Panc1 (cell line): ENCODE data around the gene MUC2. TPM values are rescaled to one million over a fixed set of nuclear protein-coding genes. Genes with fewer than 3 reads are reported as not detected.

Experiments used
- ATAC-seq: fragments of 200-7000 bp; cut with Tn5 transposase; 2 replicates; pipeline ENCODE4 v1.9.1; 2020; ENCODE audit warnings: mild to moderate bottlenecking, moderate library complexity
- BruUV-seq: library from RNA; stranded (reverse); fragments of 400-500 nt; replicated peaks from 2 replicates; lab custom pipeline; 2021; lab: Mats Ljungman, UMichigan
- CTCF ChIA-PET: fragments of 300-600 bp; sonication (Branson Sonifier 250); formaldehyde crosslinking; loops from one replicate; lab custom pipeline; 2022; ENCODE audit warnings: antibody characterized with exemption; lab: Charles Lee
- POLR2A ChIA-PET: fragments of 300-600 bp; sonication (Branson Sonifier 250); formaldehyde crosslinking; loops from one replicate; lab custom pipeline; 2022; ENCODE audit warnings: antibody characterized with exemption; lab: Charles Lee
- DNase-seq: peaks from one replicate; pipeline ENCODE4 v3.0.0-alpha.2; 2010; ENCODE audit warnings: low read depth, low spot score
- H3K27ac ChIP-seq: 2 replicates; pipeline ENCODE4 v1.5.1; 2011; ENCODE audit warnings: mild to moderate bottlenecking, low read length, inconsistent platforms
- H3K27me3 ChIP-seq: fragments of 200-500 bp; sonication (Bioruptor generic); 2 replicates; pipeline ENCODE4 v1.6.0; 2014; ENCODE audit warnings: low read length, inconsistent platforms; ENCODE audit not compliant: control insufficient read depth, insufficient read depth
- H3K36me3 ChIP-seq: fragments of 200-500 bp; sonication (Bioruptor generic); 2 replicates; pipeline ENCODE4 v1.5.1; 2014; ENCODE audit warnings: inconsistent platforms, mild to moderate bottlenecking, low read length, moderate library complexity; ENCODE audit not compliant: control insufficient read depth, insufficient read depth
- H3K4me1 ChIP-seq: 2 replicates; pipeline ENCODE4 v1.5.1; 2011; ENCODE audit warnings: inconsistent platforms, mild to moderate bottlenecking, low read length, moderate library complexity; ENCODE audit not compliant: control insufficient read depth, insufficient read depth
- H3K4me3 ChIP-seq, 2 experiments: 2 replicates each; pipeline ENCODE4 v1.5.1; 2011 to 2012; ENCODE audit warnings: low read depth in 2 of 2, low read length in 2 of 2, mild to moderate bottlenecking in 2 of 2, inconsistent platforms in 1 of 2, moderate library complexity in 1 of 2
- H3K9me3 ChIP-seq: fragments of 200-500 bp; sonication (Bioruptor generic); 2 replicates; pipeline ENCODE4 v1.5.1; 2014; ENCODE audit warnings: low read depth, mild to moderate bottlenecking, inconsistent platforms, low read length, moderate library complexity; ENCODE audit not compliant: control insufficient read depth, insufficient read depth
- CTCF ChIP-seq: fragments of 450-650 bp; IDR thresholded peaks from 2 replicates; pipeline ENCODE4 v1.5.1; 2017; ENCODE audit warnings: mild to moderate bottlenecking
- POLR2AphosphoS5 ChIP-seq: IDR thresholded peaks from 2 replicates; pipeline ENCODE4 v1.6.1; 2012; ENCODE audit warnings: mild to moderate bottlenecking, low read depth, low read length, moderate library complexity
- REST ChIP-seq, 2 experiments: IDR thresholded peaks; 2 replicates each; pipeline ENCODE4 v1.6.1; 2011 to 2012; ENCODE audit warnings: low read depth in 2 of 2, control low read depth in 1 of 2, low read length in 1 of 2, mild to moderate bottlenecking in 1 of 2, moderate library complexity in 1 of 2; ENCODE audit not compliant: insufficient read depth in 1 of 2
- SIN3A ChIP-seq: IDR thresholded peaks from 2 replicates; pipeline ENCODE4 v1.6.1; 2012; ENCODE audit warnings: low read depth, mild to moderate bottlenecking, low read length, moderate library complexity, borderline replicate concordance; ENCODE audit not compliant: insufficient read depth
- TCF7L2 ChIP-seq: IDR thresholded peaks from 2 replicates; pipeline ENCODE4 v1.6.1; 2011; ENCODE audit warnings: mild to moderate bottlenecking, low read depth, low read length, inconsistent platforms
- in situ Hi-C: cut with HindIII; loops from 2 replicates; pipeline ENCODE4 v1.10.0; 2016; ENCODE audit warnings: low sequenced_read_pairs, low pct_unique_long_range_greater_than_20kb
- intact Hi-C: fragments of 100-400 bp; cut with micrococcal nuclease; formaldehyde crosslinking; loops from one replicate; pipeline ENCODE4 v1.10.0; 2022; ENCODE audit not compliant: unreplicated experiment
- total RNA-seq: library from RNA; stranded (reverse); gene quantifications from one replicate; pipeline ENCODE4 v1.2.1, GENCODE V29; 2021; ENCODE audit not compliant: unreplicated experiment

The MUC2 gene
- total RNA-seq, 1 experiment from 2014 or later, result 0.08 TPM

- Histone ChIP-seq H3K27me3 (no peaks in the 10 kb centered on the region), H3K27ac (no peak overlapping the region), H3K36me3 (no peaks in the 10 kb centered on the region), H3K4me3 (no peak overlapping the region), H3K4me1 (no peaks in the 10 kb centered on the region; the same call in 1 of the 2 replicates), H3K9me3 (no peaks in the 10 kb centered on the region)
- in situ Hi-C loops (no loop called here), intact Hi-C loops (no loop called here)
- BruUV-seq, result no TSS peak
- TF ChIP-seq POLR2AphosphoS5 (0 out of 2 replicates have a peak, but pooled peaks have one; percentile 24), TCF7L2 (no peak)
- ChIA-PET POLR2A (no interaction called here), CTCF (no interaction called here)
- no peak for ATAC-seq
- DNase-seq, result no peak
These were observed 47.0 kb upstream of the MUC2 start for GRCh38 chr11:1027483-1028290.

- TF ChIP-seq REST (IDR thresholded peaks at IDR 0.05; ENCODE audit: insufficient read depth in 1 of 2, low read depth in 2 of 2, low read length in 1 of 2) (no peak), SIN3A (no peak), CTCF (no peak), TCF7L2 (no peak), POLR2AphosphoS5 (no peak)
- DNase-seq (no peak), ATAC-seq (no peak)
- in situ Hi-C loops, result no loop called here
- BruUV-seq, result no TSS peak
- Histone ChIP-seq H3K9me3 (no peaks in the 10 kb centered on the region), H3K36me3 (no peaks in the 10 kb centered on the region), H3K27ac (no peak overlapping the region), H3K27me3 (no peaks in the 10 kb centered on the region), H3K4me3 (no peak overlapping the region), H3K4me1 (no peaks in the 10 kb centered on the region; the same call in 1 of the 2 replicates)
- intact Hi-C loops, result no loop called here
- ChIA-PET POLR2A (no interaction called here), CTCF (interaction anchor here (0.6 kb wide), 1 partner anchor 109 kb away, joined by 3 read pairs; no protein-coding TSS in a partner anchor)
These were observed 46.5 kb upstream of the MUC2 start for GRCh38 chr11:1028291-1028540.

GRCh38 chr11:1028616-1029015, 46.1 kb upstream of the MUC2 start:
- no peak overlapping the region for H3K27ac ChIP-seq
- no peaks in the 10 kb centered on the region for H3K36me3 ChIP-seq
- ATAC-seq (no peak), DNase-seq (no peak)
- no peak overlapping the region for H3K4me3 ChIP-seq
- no peak for TF ChIP-seq CTCF
- no peak for TF ChIP-seq SIN3A
- no peak for TF ChIP-seq POLR2AphosphoS5
- TF ChIP-seq REST (IDR thresholded peaks at IDR 0.05; ENCODE audit: insufficient read depth in 1 of 2, low read depth in 2 of 2, low read length in 1 of 2), result no peak
- TF ChIP-seq TCF7L2, result no peak
- no peaks in the 10 kb centered on the region for H3K27me3 ChIP-seq
- CTCF ChIA-PET, result interaction anchor here (0.6 kb wide), 1 partner anchor 109 kb away, joined by 3 read pairs; no protein-coding TSS in a partner anchor
- no peaks in the 10 kb centered on the region for H3K9me3 ChIP-seq
- POLR2A ChIA-PET, result no interaction called here
- intact Hi-C loops, result no loop called here
- in situ Hi-C loops, result no loop called here
- BruUV-seq, result no TSS peak
- H3K4me1 ChIP-seq, result no peaks in the 10 kb centered on the region; the same call in 1 of the 2 replicates
